ENCODE data around the gene CATSPER4. TPM values are rescaled to one million over a fixed set of nuclear protein-coding genes. Genes with fewer than 3 reads are reported as not detected.
A peak's percentile ranks its signal among the peaks of the same experiment; 100 is the strongest.

CATSPER4 gene
- total and polyA plus RNA-seq, 2 of the 13 experiments (the other 11 are each of a cell fraction or from before 2014, with no cell fraction given): not detected

DNA sequence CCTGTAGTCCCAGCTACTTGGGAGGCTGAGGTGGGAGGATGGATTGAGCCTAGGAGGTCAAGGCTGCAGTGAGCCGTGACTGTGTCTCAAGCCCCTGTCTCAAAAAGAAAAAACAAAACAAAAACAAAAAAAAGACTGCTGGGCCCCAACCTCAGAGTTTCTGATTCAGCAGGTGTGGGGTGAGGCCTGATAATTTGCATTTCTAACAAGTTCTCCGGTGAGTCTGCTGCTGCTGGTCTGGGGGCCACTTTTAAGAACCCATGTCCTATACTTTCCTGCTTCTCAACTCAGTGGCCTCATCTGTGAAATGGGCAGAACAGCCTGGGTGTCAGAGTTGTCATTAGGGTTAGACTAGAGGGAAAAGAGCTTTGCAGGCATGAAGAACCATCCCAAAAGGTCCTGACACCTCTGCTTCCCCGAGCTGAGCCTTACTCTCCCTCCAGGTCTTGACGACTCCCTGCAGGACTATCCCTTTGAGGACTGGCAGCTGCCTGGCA, 10.3 kb upstream of the CATSPER4 start:
- H2AFZ ChIP-seq (ENCODE audit: low read length): no peak overlapping the region
- BruUV-seq (replicated peaks): no TSS peak
- no peaks in the 10 kb centered on the region for H4K20me1 ChIP-seq (ENCODE audit: insufficient read depth, low read length)
- POLR2A ChIA-PET: no interaction called here
- H3K4me3 ChIP-seq (replicated peaks in 1 of 3; ENCODE audit: insufficient read depth in 1 of 3, low read depth in 2 of 3, low read length in 3 of 3): no peak overlapping the region
- H3K4me1 ChIP-seq (ENCODE audit: insufficient read depth, low read length): peaks cover 24% of the 10 kb centered on the region
- H3K9me3 ChIP-seq (ENCODE audit: low read length): no peaks in the 10 kb centered on the region
- no peaks in the 10 kb centered on the region for H3K27me3 ChIP-seq (ENCODE audit: control insufficient read depth in 1 of 2, insufficient read depth in 2 of 2, low read length in 2 of 2)
- H3K4me2 ChIP-seq (ENCODE audit: low read depth, low read length): no peak overlapping the region
- TF ChIP-seq ZNF629 (CRISPR knock-in tag; conservative IDR thresholded peaks at IDR 0.05): peak; percentile 60
- TF ChIP-seq, protein P1, sequence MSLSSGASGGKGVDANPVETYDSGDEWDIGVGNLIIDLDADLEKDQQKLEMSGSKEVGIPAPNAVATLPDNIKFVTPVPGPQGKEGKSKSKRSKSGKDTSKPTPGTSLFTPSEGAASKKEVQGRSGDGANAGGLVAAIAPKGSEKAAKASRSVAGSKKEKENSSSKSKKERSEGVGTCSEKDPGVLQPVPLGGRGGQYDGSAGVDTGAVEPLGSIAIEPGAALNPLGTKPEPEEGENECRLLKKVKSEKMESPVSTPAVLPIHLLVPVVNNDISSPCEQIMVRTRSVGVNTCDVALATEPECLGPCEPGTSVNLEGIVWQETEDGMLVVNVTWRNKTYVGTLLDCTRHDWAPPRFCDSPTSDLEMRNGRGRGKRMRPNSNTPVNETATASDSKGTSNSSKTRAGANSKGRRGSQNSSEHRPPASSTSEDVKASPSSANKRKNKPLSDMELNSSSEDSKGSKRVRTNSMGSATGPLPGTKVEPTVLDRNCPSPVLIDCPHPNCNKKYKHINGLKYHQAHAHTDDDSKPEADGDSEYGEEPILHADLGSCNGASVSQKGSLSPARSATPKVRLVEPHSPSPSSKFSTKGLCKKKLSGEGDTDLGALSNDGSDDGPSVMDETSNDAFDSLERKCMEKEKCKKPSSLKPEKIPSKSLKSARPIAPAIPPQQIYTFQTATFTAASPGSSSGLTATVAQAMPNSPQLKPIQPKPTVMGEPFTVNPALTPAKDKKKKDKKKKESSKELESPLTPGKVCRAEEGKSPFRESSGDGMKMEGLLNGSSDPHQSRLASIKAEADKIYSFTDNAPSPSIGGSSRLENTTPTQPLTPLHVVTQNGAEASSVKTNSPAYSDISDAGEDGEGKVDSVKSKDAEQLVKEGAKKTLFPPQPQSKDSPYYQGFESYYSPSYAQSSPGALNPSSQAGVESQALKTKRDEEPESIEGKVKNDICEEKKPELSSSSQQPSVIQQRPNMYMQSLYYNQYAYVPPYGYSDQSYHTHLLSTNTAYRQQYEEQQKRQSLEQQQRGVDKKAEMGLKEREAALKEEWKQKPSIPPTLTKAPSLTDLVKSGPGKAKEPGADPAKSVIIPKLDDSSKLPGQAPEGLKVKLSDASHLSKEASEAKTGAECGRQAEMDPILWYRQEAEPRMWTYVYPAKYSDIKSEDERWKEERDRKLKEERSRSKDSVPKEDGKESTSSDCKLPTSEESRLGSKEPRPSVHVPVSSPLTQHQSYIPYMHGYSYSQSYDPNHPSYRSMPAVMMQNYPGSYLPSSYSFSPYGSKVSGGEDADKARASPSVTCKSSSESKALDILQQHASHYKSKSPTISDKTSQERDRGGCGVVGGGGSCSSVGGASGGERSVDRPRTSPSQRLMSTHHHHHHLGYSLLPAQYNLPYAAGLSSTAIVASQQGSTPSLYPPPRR (CRISPR knock-in tag; IDR thresholded peaks at IDR 0.05; ENCODE audit: borderline replicate concordance): no peak
- H3K9ac ChIP-seq (ENCODE audit: insufficient read depth, low read depth, low read length): no peak overlapping the region
- DNase-seq (ENCODE audit: low spot score): no peak
- intact Hi-C loops (cut with micrococcal nuclease; ENCODE audit: unreplicated experiment): no loop called here
- CTCF ChIA-PET (ENCODE audit: low intra/inter-chr PET ratio, low total read pairs): no interaction called here
- peaks cover 0 to 2% of the 10 kb centered on the region in 2 experiments; a peak in 2 of 5 replicates for H3K36me3 ChIP-seq (replicated peaks in 1 of 2; ENCODE audit: control insufficient read depth in 1 of 2, insufficient read depth in 2 of 2, low read length in 2 of 2)
- FAIRE-seq: no peak
- WGBS (ENCODE audit: low lambda C conversion rate): 47% methylated on average over 4 of the region's 4 CpGs
- no peaks in the 10 kb centered on the region for H3K79me2 ChIP-seq (ENCODE audit: insufficient read depth, low read length)
- ATAC-seq: no peak
- in situ Hi-C loops (cut with HindIII; ENCODE audit: extremely low pct_ligation_motif_present, low pct_unique_long_range_greater_than_20kb): no loop called here
- H3K27ac ChIP-seq (ENCODE audit: extremely low read length, insufficient read depth, low read length): no peak overlapping the region
